NCI-H2081 treated with DMSO at 0.1 percent for 48 hours (cell line): ENCODE results near the gene MAP3K3.

Experiments
- DNase-seq: peaks from one replicate; lab custom pipeline; 2025; lab: John Stamatoyannopoulos, UW

Gene MAP3K3

DNA sequence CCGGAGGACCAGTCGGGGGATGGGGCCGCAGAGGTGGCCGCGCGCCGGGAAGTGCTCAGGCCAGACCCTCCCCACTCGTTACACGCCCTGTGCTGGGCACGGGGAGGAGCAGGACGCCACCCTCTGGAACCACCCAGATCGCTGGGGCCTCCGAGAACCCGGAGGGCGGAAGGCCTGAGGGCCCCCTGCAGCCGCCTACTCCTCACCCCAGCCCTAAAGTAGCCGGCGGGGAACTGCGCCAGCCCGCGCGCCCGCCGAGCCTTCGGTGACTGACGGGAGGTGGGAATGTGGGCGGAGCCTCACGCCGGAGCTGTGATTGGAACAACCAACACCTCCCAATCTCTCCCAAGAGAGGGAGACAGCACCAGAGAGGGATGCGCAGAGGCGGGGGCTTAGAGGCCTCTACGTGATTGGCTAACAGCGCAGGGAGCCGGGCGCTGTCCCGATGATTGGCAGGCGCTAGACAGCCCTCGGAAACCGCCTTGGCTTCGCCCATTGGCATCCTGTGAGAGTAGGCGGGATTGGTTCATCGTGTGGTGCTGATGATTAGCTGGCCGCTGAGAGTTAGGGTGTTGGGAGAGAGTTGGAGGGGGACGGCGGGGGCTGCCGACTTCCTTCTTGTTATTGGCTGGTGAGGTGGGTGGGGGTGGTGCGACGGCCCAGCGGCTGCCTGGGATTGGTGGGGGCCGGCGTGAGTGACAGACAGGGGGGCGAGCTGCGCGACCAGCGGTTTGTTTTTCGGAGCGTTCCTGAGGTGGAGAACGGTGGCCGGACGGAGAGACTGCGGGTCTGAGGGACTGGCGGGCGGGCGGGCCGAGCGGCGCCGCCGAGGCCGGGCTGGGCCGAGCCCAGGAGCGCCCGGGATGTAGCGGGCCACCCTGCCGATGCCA lies at the start of gene MAP3K3:
Gene MAP3K3 (plus strand): TSS at position 734 of the 890 bp plus-strand sequence. CDS start 343 bp downstream, outside the sequence.
- peak; percentile 100 for DNase-seq

DNA sequence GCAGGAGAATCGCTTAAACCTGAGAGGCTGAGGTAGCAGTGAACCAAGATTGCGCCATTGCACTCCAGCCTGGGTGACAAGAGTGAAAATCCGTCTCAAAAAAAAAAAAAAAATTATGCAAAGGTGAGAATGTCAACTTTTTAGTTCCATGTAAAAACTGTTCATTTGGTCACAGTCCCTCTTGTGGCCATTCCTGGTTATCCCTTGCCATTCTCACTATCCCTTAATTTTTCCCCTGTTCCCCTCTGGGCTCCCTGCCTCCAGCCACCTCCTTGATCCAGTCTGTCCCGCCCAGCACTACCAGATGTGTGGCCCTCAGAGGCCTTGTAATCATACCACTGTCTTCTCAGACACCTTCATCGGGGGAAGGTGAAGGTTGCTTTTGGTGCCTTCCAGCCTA lies 48.6 kb upstream of the MAP3K3 start:
- no peak for DNase-seq

DNA sequence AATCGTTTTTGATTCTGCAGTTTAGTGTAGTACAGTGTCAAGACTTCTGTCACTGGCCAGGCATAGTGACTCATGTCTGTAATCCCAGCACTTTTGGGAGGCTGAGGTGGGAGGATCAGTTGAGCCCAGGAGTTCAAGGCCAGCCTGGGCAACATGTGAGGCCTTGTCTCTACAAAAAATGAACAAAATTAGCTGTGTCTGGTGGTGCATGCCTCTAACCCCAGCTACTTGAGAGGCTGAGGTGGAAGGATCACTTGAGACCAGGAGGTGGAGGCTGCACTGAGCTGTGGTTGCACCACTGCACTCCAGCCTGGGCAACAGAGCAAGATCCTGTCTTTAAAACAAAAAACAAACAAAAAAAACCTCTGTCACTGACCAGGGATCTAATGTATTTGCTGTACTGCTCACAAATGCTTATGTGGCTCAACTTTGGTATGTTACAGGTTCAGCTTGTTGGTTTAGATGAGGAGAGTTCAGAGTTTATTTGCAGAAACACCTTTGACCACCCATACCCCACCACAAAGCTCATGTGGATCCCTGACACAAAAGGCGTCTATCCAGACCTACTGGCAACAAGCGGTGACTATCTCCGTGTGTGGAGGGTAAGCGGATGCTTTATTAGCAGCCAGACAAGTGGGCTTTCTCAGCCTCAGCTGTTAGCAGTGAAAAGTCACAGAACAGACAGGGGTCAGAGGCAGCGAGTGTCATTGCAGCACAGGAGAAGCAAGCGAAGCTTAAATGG lies 44.0 kb upstream of the MAP3K3 start:
- no peak for DNase-seq

DNA sequence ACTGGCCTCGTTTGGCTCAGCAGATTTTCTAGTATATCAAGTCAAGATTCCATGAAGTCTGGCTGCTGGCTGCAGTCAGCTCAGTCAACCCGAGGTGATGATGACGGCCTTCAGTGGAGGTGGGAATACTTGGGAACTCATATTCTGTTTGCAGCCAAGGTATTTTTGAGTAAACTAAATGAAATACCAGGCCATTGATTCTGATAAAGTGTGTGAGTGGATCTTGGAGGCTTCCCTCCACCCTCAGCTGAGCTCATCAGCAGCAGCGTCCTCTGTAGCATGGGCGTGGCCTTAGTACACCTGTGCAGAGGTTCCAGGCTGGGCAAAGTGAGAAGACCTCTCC lies 43.5 kb upstream of the MAP3K3 start:
- DNase-seq, result no peak

DNA sequence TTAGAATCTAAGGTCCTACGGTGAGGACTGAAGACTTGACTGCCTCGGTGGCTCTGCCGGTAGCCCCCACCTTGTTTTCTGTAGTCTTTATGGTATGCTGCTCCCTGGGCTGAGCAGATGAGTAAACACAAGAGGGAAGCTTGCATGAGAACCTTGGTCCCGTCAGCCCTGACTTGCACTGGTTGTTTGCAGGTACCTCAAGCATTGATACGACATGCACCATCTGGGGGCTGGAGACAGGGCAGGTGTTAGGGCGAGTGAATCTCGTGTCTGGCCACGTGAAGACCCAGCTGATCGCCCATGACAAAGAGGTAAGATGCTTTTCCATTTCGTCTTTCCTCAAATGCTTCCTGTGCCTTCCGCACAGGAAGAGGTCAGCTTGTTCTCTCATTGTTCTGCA lies 42.6 kb upstream of the MAP3K3 start:
- no peak for DNase-seq

DNA sequence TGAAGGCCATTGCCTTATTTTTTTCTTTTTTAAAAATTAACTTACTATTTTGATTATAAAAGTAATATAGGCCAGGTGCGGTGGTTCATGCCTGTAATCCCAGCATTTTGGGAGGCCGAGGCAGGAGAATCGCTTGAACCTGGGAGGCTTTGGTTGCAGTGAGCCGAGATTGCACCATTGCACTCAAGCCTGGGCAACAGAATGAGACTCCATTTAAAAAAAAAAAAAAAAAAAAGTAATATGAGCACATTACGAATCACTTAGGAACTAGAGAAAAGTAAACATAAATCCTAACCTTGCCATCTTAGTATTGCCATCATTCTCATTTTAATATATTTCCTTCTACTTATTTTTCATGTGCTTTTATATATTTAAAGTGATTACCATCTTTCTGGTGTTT lies 34.4 kb upstream of the MAP3K3 start:
- DNase-seq, result no peak

DNA sequence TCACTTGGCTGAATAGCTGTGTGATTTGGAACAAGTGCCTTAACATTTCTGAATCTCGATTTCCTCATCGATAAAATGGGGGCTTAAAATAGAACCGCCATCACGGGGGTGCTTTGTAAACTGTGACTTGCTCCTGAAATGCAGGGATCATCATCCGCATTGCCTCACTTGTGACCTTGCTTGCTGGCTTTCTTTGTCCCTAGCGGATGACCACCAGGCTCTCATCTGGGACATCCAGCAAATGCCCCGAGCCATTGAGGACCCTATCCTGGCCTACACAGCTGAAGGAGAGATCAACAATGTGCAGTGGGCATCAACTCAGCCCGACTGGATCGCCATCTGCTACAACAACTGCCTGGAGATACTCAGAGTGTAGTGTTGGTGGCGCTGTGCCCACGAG lies 33.4 kb upstream of the MAP3K3 start:
- DNase-seq, result no peak

DNA sequence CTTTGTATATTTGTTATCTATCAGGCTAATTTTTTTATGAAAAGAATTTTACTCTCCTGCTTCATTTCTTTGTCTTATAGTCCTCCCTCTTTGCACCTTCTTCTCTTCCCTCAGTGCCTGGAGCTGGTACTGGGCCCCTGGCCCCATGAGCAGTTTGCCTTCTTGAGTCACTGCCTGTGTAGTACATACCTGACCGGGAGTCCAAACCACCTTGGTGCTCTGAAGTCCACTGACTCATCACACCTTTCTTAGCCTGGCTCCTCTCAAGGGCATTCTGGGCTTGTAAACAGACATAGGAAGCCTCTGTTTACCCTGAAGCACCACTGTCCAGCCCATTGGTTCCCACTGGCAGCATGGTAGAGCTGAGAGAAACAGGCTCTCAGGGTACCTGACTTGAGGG lies 32.6 kb upstream of the MAP3K3 start:
- DNase-seq, result no peak

DNA sequence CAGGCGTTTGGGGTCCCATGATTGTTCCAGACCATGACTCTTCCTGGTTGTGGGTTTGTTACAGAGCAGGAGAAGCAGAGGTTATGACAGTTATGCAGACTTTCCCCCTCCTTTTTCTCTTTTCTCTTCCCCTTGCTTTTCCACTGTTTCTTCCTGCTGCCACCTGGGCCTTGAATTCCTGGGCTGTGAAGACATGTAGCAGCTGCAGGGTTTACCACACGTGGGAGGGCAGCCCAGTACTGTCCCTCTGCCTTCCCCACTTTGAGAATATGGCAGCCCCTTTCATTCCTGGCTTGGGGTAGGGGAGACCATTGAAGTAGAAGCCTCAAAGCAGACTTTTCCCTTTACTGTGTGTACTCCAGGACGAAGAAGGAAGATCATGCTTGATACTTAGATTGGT lies 29.4 kb upstream of the MAP3K3 start:
- DNase-seq, result no peak

DNA sequence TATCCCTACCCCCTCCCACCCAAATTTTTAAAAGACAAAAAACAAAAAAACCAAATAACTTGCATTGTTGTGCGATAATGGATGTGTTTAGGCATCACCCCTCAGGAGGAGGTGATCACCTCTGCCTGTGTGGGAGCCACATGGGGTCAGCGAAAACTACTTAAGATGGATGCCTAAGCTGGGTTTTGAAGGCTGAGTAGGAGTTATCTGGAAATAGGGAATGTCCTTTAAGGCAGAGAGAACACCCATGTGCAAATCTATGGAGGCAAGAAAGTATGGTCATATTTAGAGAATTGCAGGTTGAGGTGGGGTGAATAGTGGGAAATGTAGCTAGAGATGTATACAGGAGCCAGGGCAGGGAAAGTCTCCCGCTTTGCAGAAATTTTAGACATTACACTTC lies 27.1 kb upstream of the MAP3K3 start:
- DNase-seq, result no peak

DNA sequence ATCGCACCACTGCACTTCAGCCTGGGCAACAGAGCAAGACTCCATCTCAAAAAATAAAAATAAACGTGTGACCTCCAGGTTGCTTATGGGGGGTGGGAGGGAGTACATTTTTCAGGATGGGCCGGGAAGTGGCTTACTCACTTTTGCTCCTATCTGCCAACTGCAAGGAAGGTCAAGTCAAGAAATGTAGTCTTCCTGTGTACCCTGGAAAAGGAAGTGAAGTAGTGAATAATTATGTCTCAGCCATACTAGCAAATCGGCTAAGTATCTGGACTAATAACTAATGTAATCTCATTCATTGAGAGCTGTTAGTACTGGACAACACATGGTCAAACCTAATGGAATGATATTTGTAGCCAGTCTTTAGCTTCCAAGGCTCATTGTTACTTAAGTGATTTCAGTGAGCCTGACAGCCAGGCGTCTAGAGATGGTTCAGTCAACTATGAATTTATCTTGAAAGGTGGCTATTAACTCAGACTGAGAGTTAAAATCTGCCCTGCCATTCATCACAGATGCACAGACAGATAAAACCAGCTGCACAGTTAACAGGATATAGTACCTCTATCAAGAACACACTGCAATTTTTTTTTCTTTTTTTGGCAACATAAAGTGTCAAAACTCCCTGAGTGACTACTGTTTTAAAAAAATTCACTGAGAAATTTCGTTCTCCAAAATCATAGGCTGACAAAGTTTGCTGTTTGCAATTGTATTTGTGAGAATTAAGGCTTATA lies 25.2 kb upstream of the MAP3K3 start:
- DNase-seq, result no peak

DNA sequence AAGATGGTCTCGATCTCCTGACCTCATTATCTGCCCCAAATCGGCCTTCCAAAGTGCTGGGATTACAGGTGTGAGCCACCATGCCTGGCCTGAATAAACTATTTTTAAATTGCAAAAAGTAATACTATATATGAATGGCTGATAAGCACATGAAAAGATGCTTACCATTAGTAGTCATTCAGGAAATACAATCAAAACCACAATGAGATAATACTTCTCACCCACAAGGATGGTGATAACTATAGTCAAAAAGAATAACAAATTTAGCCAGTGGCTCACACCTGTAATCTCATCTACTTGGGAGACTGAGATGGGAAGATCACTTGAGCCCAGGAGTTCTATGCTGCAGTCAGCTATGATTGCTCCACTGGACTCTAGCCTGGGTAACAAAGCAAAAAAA lies 23.9 kb upstream of the MAP3K3 start:
- DNase-seq, result no peak

DNA sequence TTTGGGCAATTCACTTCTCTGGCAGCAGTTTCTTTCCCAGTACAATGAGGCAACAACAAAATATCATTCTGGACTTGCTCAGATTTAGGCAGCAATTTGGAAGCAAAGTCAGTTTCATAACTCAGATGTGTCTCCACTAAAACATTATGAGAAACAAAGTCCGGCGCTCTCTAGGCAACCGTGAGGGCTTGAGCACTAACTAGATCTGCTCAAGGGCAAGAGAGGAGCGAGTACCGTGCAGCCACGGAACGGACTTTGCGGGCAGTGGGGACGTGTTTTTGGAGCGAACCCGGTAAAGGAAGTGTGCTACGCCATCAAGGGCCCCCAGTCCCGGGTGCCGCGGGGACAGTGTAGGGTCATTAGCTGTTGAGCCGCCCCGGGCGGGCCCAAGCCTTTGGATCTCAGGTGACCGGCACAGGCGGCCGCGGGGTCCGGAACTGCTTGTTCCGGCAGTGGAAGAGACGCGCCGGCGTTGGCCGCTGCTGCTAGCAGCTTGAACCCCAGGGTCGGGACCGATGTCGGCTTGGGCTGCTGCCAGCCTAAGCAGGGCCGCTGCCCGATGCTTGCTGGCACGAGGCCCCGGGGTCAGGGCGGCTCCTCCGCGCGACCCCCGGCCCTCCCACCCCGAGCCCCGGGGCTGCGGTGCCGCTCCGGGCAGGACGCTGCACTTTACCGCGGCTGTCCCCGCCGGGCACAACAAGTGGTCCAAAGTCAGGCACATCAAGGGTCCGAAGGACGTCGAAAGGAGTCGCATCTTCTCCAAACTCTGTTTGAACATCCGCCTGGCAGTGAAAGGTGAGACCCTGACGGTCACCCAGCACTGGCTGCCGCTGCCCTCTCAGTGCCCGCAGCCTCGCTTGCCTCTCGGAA lies 21.4 kb upstream of the MAP3K3 start, which contains the start of gene TACO1:
Gene TACO1 (plus strand): TSS at position 327 of the 870 bp plus-strand sequence. CDS start 189 bp downstream, at position 516.
- peak; percentile 25 for DNase-seq

DNA sequence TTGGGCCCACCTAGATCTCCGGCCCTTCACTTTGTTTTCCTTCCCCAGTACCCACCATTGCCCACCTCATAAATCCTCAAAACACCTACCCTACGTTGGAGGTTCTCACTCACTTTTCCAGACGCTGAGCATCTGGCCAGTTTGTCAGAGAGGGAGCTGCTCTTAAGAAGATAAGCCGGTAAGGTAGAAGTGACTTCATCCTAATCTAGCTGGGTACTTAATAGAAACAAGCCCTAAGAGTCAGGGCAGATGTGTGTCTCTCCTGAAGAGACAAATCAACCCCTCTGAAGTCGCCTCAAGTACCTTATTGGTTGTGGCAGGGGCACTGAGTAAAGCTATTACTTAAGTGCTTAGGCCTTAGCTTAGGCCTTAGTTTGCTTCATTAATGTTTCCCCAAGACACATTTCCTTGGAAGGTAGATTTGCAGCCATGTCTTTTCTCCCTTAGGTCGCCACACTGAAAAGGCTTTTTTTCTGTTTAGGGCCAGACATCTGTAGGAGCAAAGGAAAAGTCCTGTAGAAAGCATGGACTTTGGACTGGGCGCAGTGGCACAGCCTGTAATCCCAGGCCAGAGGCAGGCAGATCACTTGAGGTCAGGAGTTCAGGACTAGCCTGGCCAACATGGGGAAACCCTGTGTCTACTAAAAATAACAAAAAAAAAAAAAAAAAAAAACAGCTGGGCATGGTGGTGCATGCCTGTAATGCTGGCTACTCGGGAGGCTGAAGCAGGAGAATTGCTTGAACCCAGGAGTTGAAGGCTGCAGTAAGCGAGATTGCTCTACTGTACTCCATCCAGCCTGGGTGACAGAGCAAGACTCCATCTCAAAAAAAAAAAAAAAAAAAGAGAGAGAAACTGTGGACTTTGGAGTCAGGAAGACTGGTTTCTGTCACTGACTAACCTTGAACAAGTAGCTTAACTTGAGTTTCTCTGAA lies 20.5 kb upstream of the MAP3K3 start:
- DNase-seq, result no peak

DNA sequence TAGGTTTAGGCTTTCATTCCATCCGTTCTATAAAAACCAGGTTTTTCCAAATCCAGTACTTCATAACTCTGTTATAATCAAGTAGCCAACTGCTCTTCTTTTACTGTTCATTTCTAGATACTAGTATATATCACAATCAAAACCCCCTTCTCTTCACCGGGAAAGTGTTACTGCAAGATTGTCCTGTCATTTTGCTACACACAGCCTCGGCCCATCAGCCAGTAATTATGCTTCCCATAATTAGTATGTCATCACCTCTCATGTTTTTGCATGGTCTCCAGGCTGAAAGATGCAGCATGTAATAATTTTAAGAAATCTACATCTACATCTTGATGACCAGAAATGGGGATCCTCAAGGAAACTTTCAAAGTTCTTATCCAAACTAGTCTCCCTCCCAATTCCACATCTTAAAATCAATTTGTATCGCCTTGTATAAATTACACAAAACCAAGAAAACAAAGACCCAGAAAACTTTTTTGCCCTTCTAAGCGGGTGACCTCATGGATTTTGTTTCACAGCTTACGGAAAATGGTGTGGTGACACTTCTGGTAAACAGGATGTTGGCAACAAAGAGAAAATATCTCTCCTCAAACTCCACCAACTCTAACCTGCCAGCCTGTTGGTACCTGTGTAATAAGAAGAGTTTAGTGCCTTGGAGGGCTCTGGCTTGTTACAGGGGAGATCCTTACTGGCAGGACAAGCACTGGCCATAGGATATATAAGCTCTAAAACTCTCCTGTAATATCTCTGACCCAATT lies 12.2 kb upstream of the MAP3K3 start:
- no peak for DNase-seq

DNA sequence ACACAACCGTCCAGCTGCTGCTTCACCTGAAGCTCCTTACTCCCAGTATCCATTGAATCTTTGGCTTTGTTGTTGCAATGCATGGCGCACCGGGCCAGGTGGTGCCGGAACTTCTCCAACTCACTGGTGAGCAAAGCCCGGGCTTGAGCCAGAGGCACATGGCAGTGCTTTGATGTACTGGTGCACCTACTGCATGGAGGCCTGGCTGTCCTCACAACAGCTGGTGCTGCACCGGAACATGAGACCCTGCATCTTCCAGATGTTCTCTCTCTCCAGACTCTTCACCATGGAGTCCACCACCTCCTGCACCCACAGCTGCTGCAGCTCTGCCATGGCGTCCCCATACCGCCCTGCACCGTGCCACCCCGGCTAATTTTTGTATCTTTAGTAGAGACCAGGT lies 11.4 kb upstream of the MAP3K3 start:
- no peak for DNase-seq

DNA sequence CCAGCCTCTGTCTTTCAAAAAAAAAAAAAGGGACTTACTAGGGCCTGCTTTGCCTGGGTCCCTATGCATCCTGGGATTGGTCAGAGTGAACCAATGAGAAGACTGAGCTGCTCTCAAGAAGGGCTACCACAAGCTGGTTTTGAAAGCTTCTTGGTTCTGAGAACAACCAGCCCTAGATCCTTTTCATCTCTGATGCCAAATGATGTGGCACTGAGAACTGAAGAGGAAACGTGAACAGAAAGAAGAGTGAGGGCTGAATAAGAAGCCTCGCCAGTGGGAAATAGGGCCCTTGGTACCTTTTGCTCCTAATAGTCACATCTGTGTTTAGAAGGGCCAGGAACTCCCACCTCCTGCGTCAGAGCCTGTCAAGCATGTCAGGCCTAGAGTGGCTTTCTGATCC lies 10.9 kb upstream of the MAP3K3 start:
- DNase-seq, result no peak

DNA sequence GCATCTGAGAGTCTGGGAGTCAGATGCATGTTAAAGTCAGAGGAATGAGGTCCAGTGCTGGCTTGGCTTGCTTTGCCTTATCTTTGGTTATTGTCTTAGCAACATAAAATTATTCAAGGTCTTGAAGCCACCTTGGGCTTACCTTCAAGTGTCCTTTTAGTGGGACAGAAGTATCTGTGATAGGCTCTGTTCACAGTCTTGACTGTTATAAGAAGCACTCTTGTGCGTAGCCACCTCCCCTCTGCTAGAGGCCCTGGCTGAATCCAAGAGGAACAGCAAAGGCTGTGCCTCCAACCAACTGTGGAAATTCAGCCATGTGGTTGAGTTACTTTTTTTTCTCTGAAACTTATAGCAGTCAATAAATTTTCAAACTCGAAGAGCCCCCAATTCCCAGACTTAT lies 8.6 kb upstream of the MAP3K3 start:
- DNase-seq, result no peak

DNA sequence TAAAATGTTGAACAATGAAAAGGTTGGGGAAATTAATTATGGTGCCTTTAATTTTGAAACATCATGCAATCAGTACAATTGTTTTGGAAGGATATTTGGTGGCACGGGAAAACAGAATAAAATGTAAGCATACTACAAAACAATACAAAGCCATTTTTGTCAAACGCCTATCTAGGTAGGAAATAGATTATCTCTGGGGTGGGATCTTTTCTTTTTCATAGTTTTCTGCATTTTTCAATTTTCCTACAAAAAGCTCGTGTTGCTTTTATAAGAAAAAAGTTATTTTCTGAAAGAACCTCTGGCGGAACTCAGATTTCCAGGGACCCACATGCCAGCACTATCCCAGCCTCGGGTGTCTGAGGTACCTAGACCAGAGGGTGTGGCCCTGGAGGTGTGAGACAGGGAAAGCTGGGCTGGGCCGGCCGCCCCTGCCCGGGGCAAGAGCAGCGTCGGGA lies 961 bp upstream of the MAP3K3 start:
- no peak for DNase-seq
